SK-N-SH (cell line): Measurements from ENCODE around the gene MAPKAP1. TPM values are rescaled to one million over a fixed set of nuclear protein-coding genes. Genes with fewer than 3 reads are reported as not detected.

Source experiments
- CTCF ChIA-PET: fragments of 300-600, 350-600 bp; formaldehyde crosslinking; extraction: SDS; loops from one replicate; lab custom pipeline; 2021; lab: Yijun Ruan, JAX
- POLR2A ChIA-PET: fragments of 350-600 bp; sonication (Branson Sonifier 250); formaldehyde crosslinking; extraction: SDS; loops from one replicate; lab custom pipeline; 2020; ENCODE audit warnings: antibody characterized with exemption, inconsistent platforms; lab: Yijun Ruan, JAX
- DNase-seq: peaks from one replicate; pipeline ENCODE4 v3.0.0; 2012
- H2AFZ ChIP-seq: fragments of 200-600 bp; sonication (generic); 2 replicates; pipeline ENCODE4 v1.8.1; 2016; ENCODE audit warnings: antibody characterized with exemption, mild to moderate bottlenecking, low read depth
- H3F3A ChIP-seq: fragments of 200-600 bp; sonication (generic); replicated peaks from 2 replicates; pipeline ENCODE3; 2016; ENCODE audit warnings: antibody characterized with exemption, mild to moderate bottlenecking; ENCODE audit not compliant: insufficient read depth
- H3K27ac ChIP-seq, 2 experiments: fragments of 200-500 bp in 1 of 2; fragments of 200-600 bp in 1 of 2; sonication (Bioruptor generic) in 1 of 2; sonication (generic), shearing (Covaris generic) in 1 of 2; 2 replicates each; pipeline versions ENCODE4 v1.5.1 to v1.6.1; 2014 to 2016; ENCODE audit warnings: low read depth in 2 of 2, inconsistent platforms in 1 of 2, low read length in 1 of 2, mild to moderate bottlenecking in 1 of 2, mixed read lengths in 1 of 2
- H3K27me3 ChIP-seq: fragments of 200-600 bp; sonication (generic), shearing (Covaris generic); 2 replicates; pipeline ENCODE4 v1.6.1; 2016; ENCODE audit warnings: mixed run types; ENCODE audit not compliant: insufficient read depth
- H3K36me3 ChIP-seq, 2 experiments: fragments of 200-500 bp in 1 of 2; fragments of 200-600 bp in 1 of 2; sonication (Bioruptor generic) in 1 of 2; sonication (generic) in 1 of 2; replicated peaks in 1 of 2; 2 replicates each; pipeline versions ENCODE3 to v1.5.1; 2014 to 2016; ENCODE audit warnings: low read length in 1 of 2, mild to moderate bottlenecking in 1 of 2; ENCODE audit not compliant: insufficient read depth in 2 of 2, control insufficient read depth in 1 of 2
- H3K4me1 ChIP-seq, 2 experiments: fragments of 200-500 bp in 1 of 2; fragments of 200-600 bp in 1 of 2; sonication (Bioruptor generic) in 1 of 2; sonication (generic), shearing (Covaris generic) in 1 of 2; 2 replicates each; pipeline versions ENCODE4 v1.5.1 to v1.6.1; 2014 to 2016; ENCODE audit warnings: low read depth in 1 of 2, low read length in 1 of 2, mixed run types in 1 of 2; ENCODE audit not compliant: insufficient read depth in 2 of 2, control insufficient read depth in 1 of 2
- H3K4me2 ChIP-seq: fragments of 200-600 bp; sonication (generic), shearing (Covaris generic); 2 replicates; pipeline ENCODE4 v1.6.1; 2017; ENCODE audit warnings: mixed run types
- H3K4me3 ChIP-seq, 2 experiments: fragments of 200-500 bp in 1 of 2; fragments of 200-600 bp in 1 of 2; sonication (Bioruptor generic) in 1 of 2; sonication (generic), shearing (Covaris generic) in 1 of 2; 2 replicates each; pipeline versions ENCODE4 v1.5.1 to v1.8.1; 2014 to 2016; ENCODE audit warnings: low read depth in 2 of 2, inconsistent platforms in 1 of 2, low read length in 1 of 2, mild to moderate bottlenecking in 1 of 2, mixed read lengths in 1 of 2, moderate library complexity in 1 of 2
- H3K79me2 ChIP-seq: fragments of 200-600 bp; sonication (generic); 2 replicates; pipeline ENCODE4 v1.8.1; 2017; ENCODE audit warnings: mild to moderate bottlenecking; ENCODE audit not compliant: insufficient read depth
- H3K9ac ChIP-seq: fragments of 200-600 bp; sonication (generic); 2 replicates; pipeline ENCODE4 v1.6.1; 2017; ENCODE audit warnings: mixed run types
- H3K9me2 ChIP-seq: fragments of 200-600 bp; sonication (generic); 2 replicates; pipeline ENCODE4 v1.6.1; 2017; ENCODE audit warnings: mixed run types
- H3K9me3 ChIP-seq: fragments of 200-600 bp; sonication (generic); 2 replicates; pipeline ENCODE4 v1.6.1; 2017; ENCODE audit warnings: mixed run types, mild to moderate bottlenecking, moderate library complexity
- H4K20me1 ChIP-seq: fragments of 200-600 bp; sonication (generic); 2 replicates; pipeline ENCODE4 v1.6.1; 2017; ENCODE audit warnings: mild to moderate bottlenecking, mixed run types; ENCODE audit not compliant: insufficient read depth
- EZH2phosphoT487 ChIP-seq: fragments of 200-600 bp; sonication (generic); IDR thresholded peaks from 2 replicates; pipeline ENCODE4 v1.6.1; 2017; ENCODE audit warnings: low read depth, mixed run types, mild to moderate bottlenecking, antibody characterized with exemption, moderate library complexity, borderline replicate concordance
- FOSL2 ChIP-seq: IDR thresholded peaks from 2 replicates; pipeline ENCODE4 v1.4.0; 2012; ENCODE audit warnings: low read depth, mild to moderate bottlenecking, moderate library complexity, borderline replicate concordance
- IRF3 ChIP-seq: fragments of 150-350 bp; IDR thresholded peaks from 2 replicates; pipeline ENCODE4 v1.6.1; 2016; ENCODE audit warnings: mild to moderate bottlenecking, low read depth, low read length
- MXI1 ChIP-seq: IDR thresholded peaks from 2 replicates; pipeline ENCODE4 v1.6.1; 2012; ENCODE audit warnings: mild to moderate bottlenecking, low read depth, low read length, improper control_type of control experiment
- RAD21 ChIP-seq: IDR thresholded peaks from 2 replicates; pipeline ENCODE4 v1.6.1; 2012; ENCODE audit warnings: mild to moderate bottlenecking, low read length
- REST ChIP-seq: IDR thresholded peaks from 2 replicates; pipeline ENCODE4 v1.6.1; 2012; ENCODE audit warnings: mild to moderate bottlenecking, low read depth, low read length, moderate library complexity
- RFX5 ChIP-seq: IDR thresholded peaks from 2 replicates; pipeline ENCODE4 v1.6.1; 2012; ENCODE audit warnings: mild to moderate bottlenecking, improper control_type of control experiment, low read length
- SIN3A ChIP-seq: IDR thresholded peaks from 2 replicates; pipeline ENCODE4 v1.6.1; 2012; ENCODE audit warnings: low read depth, mild to moderate bottlenecking, low read length, moderate library complexity, borderline replicate concordance
- TAF1 ChIP-seq: IDR thresholded peaks from 2 replicates; pipeline ENCODE4 v1.6.1; 2012; ENCODE audit warnings: low read depth, mild to moderate bottlenecking, low read length, moderate library complexity, borderline replicate concordance
- TCF12 ChIP-seq: IDR thresholded peaks from 2 replicates; pipeline ENCODE4 v1.4.0; 2012
- WGBS: methylation state at CpG from one replicate; pipeline ENCODE4 v1.1.6; 2017; ENCODE audit warnings: low lambda C conversion rate; 5-methylcytosine and 5-hydroxymethylcytosine counted together
- polyA plus RNA-seq, 3 experiments: library from polyadenylated mRNA; depleted of rRNA; stranded (reverse); fragments of >200 nt; gene quantifications; 2 replicates each; pipeline ENCODE4 v1.2.3, GENCODE V29; 2012

Gene MAPKAP1
- polyA plus RNA-seq, 1 of the 3 experiments (the other 2 are of a cell fraction) = 117 TPM

GRCh38 chr9:125493881-125494652 is 212.9 kb downstream of the MAPKAP1 start:
- POLR2A ChIA-PET = no interaction called here
- 91% methylated on average over 12 of the region's 12 CpGs for WGBS

More at GRCh38 chr9:125493881-125494652, 212.9 kb downstream of the MAPKAP1 start:
- no peak overlapping the region for H3K4me2 ChIP-seq
- no peak overlapping the region for H3K4me3 ChIP-seq
- no peaks in the 10 kb centered on the region for H3F3A ChIP-seq
- no peak overlapping the region for H2AFZ ChIP-seq
- no peaks in the 10 kb centered on the region for H3K9me2 ChIP-seq
- H3K4me1 ChIP-seq = peaks cover 0 to 18% of the 10 kb centered on the region in 2 experiments; a peak in 2 of 4 replicates
- H3K9ac ChIP-seq = no peak overlapping the region
- CTCF ChIA-PET = no interaction called here
- H3K27me3 ChIP-seq = no peaks in the 10 kb centered on the region
- no peaks in the 10 kb centered on the region for H3K79me2 ChIP-seq
- H4K20me1 ChIP-seq = no peaks in the 10 kb centered on the region
- no peak for DNase-seq
- H3K9me3 ChIP-seq = no peaks in the 10 kb centered on the region
- H3K27ac ChIP-seq = no peak overlapping the region
- peaks cover 0 to 3% of the 10 kb centered on the region in 2 experiments for H3K36me3 ChIP-seq
- TF ChIP-seq RFX5 = no peak
- no peak for TF ChIP-seq REST
- no peak for TF ChIP-seq EZH2phosphoT487
- TF ChIP-seq RAD21 = no peak
- no peak for TF ChIP-seq SIN3A
- TF ChIP-seq MXI1 = no peak
- no peak for TF ChIP-seq TCF12
- no peak for TF ChIP-seq TAF1
- no peak for TF ChIP-seq FOSL2
- no peak for TF ChIP-seq IRF3
